HepG2 (cell line): ENCODE results near the gene PTPRM. TPM values are rescaled to one million over a fixed set of nuclear protein-coding genes. Genes with fewer than 3 reads are reported as not detected.

Experiments
- ATAC-seq: fragments of 200-7000 bp; cut with Tn5 transposase; 3 replicates; pipeline ENCODE4 v1.9.1; 2020; ENCODE audit warnings: mild to moderate bottlenecking, moderate library complexity
- BruUV-seq: library from RNA; stranded (reverse); fragments of 400-500 nt; replicated peaks from 2 replicates; lab custom pipeline; 2021; lab: Mats Ljungman, UMichigan
- CTCF ChIA-PET: fragments of 300-600 bp; formaldehyde crosslinking; extraction: SDS; loops from one replicate; lab custom pipeline; 2021; ENCODE audit warnings: low total read pairs, inconsistent platforms, low intra/inter-chr PET ratio; lab: Yijun Ruan, JAX
- POLR2A ChIA-PET: fragments of 350-600 bp; sonication (Branson Sonifier 250); formaldehyde crosslinking; loops from one replicate; lab custom pipeline; 2020; ENCODE audit warnings: antibody characterized with exemption, inconsistent platforms; lab: Yijun Ruan, JAX
- DNase-seq: peaks from one replicate; pipeline ENCODE4 v3.0.0-alpha.2; 2015; ENCODE audit warnings: low spot score
- FAIRE-seq: peaks from 3 replicates; lab custom pipeline; 2011; peaks lifted over from hg19 to GRCh38; lab: Jason Lieb, UNC
- H2AFZ ChIP-seq: one replicate; pipeline ENCODE4 v1.6.1; 2011; ENCODE audit warnings: low read length, inconsistent platforms
- H3K27ac ChIP-seq: fragments of 300-600 bp; 3 replicates; pipeline ENCODE4 v1.8.0; 2011; ENCODE audit warnings: mixed run types, mild to moderate bottlenecking, mixed read lengths, low read length, inconsistent platforms; ENCODE audit not compliant: insufficient read depth; ENCODE audit errors: extremely low read length
- H3K27me3 ChIP-seq, 2 experiments: fragments of 200-600 bp in 1 of 2; 2 replicates in 1 of 2; 3 replicates in 1 of 2; pipeline versions ENCODE4 v1.6.0 to v1.8.0; 2011; ENCODE audit warnings: low read length in 2 of 2, mild to moderate bottlenecking in 2 of 2, moderate library complexity in 2 of 2, inconsistent platforms in 1 of 2; ENCODE audit not compliant: insufficient read depth in 2 of 2, control insufficient read depth in 1 of 2
- H3K36me3 ChIP-seq, 2 experiments: fragments of 200-600 bp in 1 of 2; replicated peaks in 1 of 2; 2 replicates in 1 of 2; 3 replicates in 1 of 2; pipeline versions ENCODE4 v1.5.1 to v1.8.0; 2011; ENCODE audit warnings: low read length in 2 of 2, inconsistent platforms in 1 of 2; ENCODE audit not compliant: insufficient read depth in 2 of 2, control insufficient read depth in 1 of 2
- H3K4me1 ChIP-seq: 2 replicates; pipeline ENCODE4 v1.5.1; 2012; ENCODE audit warnings: low read length, inconsistent platforms; ENCODE audit not compliant: insufficient read depth
- H3K4me2 ChIP-seq: 2 replicates; pipeline ENCODE4 v1.6.0; 2011; ENCODE audit warnings: low read depth, low read length, inconsistent platforms
- H3K4me3 ChIP-seq, 3 experiments: fragments of 200-600 bp in 1 of 3; sonication (generic), shearing (Covaris generic) in 1 of 3; replicated peaks in 1 of 3; 2 replicates each; pipeline ENCODE4 v1.5.1; 2011 to 2016; ENCODE audit warnings: low read length in 3 of 3, inconsistent platforms in 2 of 3, low read depth in 2 of 3, mild to moderate bottlenecking in 2 of 3, control low read depth in 1 of 3, mixed read lengths in 1 of 3; ENCODE audit not compliant: insufficient read depth in 1 of 3
- H3K79me2 ChIP-seq: one replicate; pipeline ENCODE4 v1.6.1; 2011; ENCODE audit warnings: low read length, inconsistent platforms; ENCODE audit not compliant: insufficient read depth
- H3K9ac ChIP-seq: 2 replicates; pipeline ENCODE4 v1.6.0; 2011; ENCODE audit warnings: mild to moderate bottlenecking, low read depth, low read length, inconsistent platforms; ENCODE audit not compliant: insufficient read depth
- H3K9me3 ChIP-seq: 2 replicates; pipeline ENCODE4 v1.5.1; 2012; ENCODE audit warnings: mild to moderate bottlenecking, low read length
- H4K20me1 ChIP-seq: 2 replicates; pipeline ENCODE4 v1.6.0; 2011; ENCODE audit warnings: inconsistent platforms, mild to moderate bottlenecking, low read length, moderate library complexity; ENCODE audit not compliant: insufficient read depth
- WGBS: methylation state at CpG from one replicate; pipeline ENCODE4 v1.1.6; 2017; ENCODE audit warnings: low lambda C conversion rate; 5-methylcytosine and 5-hydroxymethylcytosine counted together
- in situ Hi-C: cut with HindIII; loops from 2 replicates; pipeline ENCODE4 v1.10.0; 2017; ENCODE audit warnings: low pct_unique_long_range_greater_than_20kb; ENCODE audit not compliant: extremely low pct_ligation_motif_present
- intact Hi-C: fragments of 100-400 bp; cut with micrococcal nuclease; formaldehyde crosslinking; loops from one replicate; pipeline ENCODE4 v1.10.0; 2022; ENCODE audit not compliant: unreplicated experiment
- polyA plus RNA-seq, 8 experiments: library from polyadenylated mRNA; depleted of rRNA in 3 of 8; stranded (reverse) in 7 of 8; unstranded in 1 of 8; fragments of >200 nt; fragmentation: Illumina TruSeq in 4 of 8; extraction: Trizol in 4 of 8; gene quantifications; 2 replicates each; pipeline versions ENCODE4 v1.2.1 to v1.2.3, GENCODE V29; 2011 to 2016; ENCODE audit warnings: low read depth in 4 of 8, missing spikeins in 1 of 8, mixed read lengths in 1 of 8; ENCODE audit not compliant: insufficient read depth in 1 of 8
- total RNA-seq, 5 experiments: library from RNA; depleted of rRNA; stranded (reverse); fragments of >200 nt; fragmentation: Illumina TruSeq; extraction: Trizol; gene quantifications; 2 replicates each; pipeline ENCODE4 v1.2.3, GENCODE V29; 2016; ENCODE audit warnings: low read depth in 1 of 5
- TF ChIP-seq, protein P1 (sequence below): sonication (generic); formaldehyde crosslinking; IDR thresholded peaks from 2 replicates; pipeline ENCODE4 v1.9.0; 2022; ENCODE audit warnings: low read depth, missing genetic modification reagents
- TF ChIP-seq, protein P2 (sequence below): sonication (generic); formaldehyde crosslinking; IDR thresholded peaks from 2 replicates; pipeline ENCODE4 v1.5.0; 2020; ENCODE audit warnings: mild to moderate bottlenecking, missing genetic modification reagents, borderline replicate concordance
- TF ChIP-seq, protein P3 (sequence below): sonication (generic); formaldehyde crosslinking; IDR thresholded peaks from 2 replicates; pipeline ENCODE4 v1.4.0; 2020; ENCODE audit warnings: missing genetic modification reagents, borderline replicate concordance

The PTPRM gene
- total and polyA plus RNA-seq, 2 of the 13 experiments (the other 11 are each of a cell fraction or from before 2014, with no cell fraction given) = 12.6 to 108 TPM

DNA sequence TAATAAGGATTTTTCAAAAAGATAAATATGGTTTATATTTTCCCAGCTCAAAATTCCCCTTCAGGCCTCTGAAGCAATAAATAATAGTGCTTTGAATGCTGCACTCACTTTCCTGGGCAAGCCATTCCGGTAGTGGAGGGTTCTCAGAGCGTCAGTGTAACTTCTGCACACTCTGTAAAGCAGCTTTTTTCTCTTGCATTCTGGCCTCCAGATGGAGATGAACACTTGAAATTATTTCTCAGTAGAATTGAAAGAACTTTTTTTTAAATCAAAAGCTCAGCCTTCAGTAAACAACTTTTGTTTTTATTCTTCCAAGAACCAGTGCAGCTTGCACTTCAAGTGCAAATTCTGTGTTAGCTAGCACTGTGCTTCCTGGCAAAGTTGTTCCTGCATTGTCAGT, 761.0 kb downstream of the PTPRM start:
- DNase-seq = no peak
- no peaks in the 10 kb centered on the region for H4K20me1 ChIP-seq
- 91% methylated on average over 2 of the region's 2 CpGs for WGBS
- ChIA-PET POLR2A (no interaction called here), CTCF (no interaction called here)
- intact Hi-C loops (no loop called here), in situ Hi-C loops (no loop called here)
- ATAC-seq = no peak
- no TSS peak for BruUV-seq
- no peaks in the 10 kb centered on the region for H3K9me3 ChIP-seq
- no peak for FAIRE-seq
- H2AFZ ChIP-seq = no peak overlapping the region
- no peaks in the 10 kb centered on the region; a peak in 1 of 5 replicates for H3K36me3 ChIP-seq
- no peaks in the 10 kb centered on the region for H3K27me3 ChIP-seq
- H3K27ac ChIP-seq = no peak overlapping the region
- peaks cover 13% of the 10 kb centered on the region for H3K4me1 ChIP-seq
- H3K4me3 ChIP-seq = no peak overlapping the region
- no peak overlapping the region for H3K9ac ChIP-seq
- no peaks in the 10 kb centered on the region for H3K79me2 ChIP-seq
- H3K4me2 ChIP-seq = no peak overlapping the region
- TF ChIP-seq, protein P1, sequence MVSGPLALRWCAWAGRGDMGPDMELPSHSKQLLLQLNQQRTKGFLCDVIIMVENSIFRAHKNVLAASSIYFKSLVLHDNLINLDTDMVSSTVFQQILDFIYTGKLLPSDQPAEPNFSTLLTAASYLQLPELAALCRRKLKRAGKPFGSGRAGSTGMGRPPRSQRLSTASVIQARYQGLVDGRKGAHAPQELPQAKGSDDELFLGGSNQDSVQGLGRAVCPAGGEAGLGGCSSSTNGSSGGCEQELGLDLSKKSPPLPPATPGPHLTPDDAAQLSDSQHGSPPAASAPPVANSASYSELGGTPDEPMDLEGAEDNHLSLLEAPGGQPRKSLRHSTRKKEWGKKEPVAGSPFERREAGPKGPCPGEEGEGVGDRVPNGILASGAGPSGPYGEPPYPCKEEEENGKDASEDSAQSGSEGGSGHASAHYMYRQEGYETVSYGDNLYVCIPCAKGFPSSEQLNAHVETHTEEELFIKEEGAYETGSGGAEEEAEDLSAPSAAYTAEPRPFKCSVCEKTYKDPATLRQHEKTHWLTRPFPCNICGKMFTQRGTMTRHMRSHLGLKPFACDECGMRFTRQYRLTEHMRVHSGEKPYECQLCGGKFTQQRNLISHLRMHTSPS (CRISPR knock-in tag) = no peak
- TF ChIP-seq, protein P2, sequence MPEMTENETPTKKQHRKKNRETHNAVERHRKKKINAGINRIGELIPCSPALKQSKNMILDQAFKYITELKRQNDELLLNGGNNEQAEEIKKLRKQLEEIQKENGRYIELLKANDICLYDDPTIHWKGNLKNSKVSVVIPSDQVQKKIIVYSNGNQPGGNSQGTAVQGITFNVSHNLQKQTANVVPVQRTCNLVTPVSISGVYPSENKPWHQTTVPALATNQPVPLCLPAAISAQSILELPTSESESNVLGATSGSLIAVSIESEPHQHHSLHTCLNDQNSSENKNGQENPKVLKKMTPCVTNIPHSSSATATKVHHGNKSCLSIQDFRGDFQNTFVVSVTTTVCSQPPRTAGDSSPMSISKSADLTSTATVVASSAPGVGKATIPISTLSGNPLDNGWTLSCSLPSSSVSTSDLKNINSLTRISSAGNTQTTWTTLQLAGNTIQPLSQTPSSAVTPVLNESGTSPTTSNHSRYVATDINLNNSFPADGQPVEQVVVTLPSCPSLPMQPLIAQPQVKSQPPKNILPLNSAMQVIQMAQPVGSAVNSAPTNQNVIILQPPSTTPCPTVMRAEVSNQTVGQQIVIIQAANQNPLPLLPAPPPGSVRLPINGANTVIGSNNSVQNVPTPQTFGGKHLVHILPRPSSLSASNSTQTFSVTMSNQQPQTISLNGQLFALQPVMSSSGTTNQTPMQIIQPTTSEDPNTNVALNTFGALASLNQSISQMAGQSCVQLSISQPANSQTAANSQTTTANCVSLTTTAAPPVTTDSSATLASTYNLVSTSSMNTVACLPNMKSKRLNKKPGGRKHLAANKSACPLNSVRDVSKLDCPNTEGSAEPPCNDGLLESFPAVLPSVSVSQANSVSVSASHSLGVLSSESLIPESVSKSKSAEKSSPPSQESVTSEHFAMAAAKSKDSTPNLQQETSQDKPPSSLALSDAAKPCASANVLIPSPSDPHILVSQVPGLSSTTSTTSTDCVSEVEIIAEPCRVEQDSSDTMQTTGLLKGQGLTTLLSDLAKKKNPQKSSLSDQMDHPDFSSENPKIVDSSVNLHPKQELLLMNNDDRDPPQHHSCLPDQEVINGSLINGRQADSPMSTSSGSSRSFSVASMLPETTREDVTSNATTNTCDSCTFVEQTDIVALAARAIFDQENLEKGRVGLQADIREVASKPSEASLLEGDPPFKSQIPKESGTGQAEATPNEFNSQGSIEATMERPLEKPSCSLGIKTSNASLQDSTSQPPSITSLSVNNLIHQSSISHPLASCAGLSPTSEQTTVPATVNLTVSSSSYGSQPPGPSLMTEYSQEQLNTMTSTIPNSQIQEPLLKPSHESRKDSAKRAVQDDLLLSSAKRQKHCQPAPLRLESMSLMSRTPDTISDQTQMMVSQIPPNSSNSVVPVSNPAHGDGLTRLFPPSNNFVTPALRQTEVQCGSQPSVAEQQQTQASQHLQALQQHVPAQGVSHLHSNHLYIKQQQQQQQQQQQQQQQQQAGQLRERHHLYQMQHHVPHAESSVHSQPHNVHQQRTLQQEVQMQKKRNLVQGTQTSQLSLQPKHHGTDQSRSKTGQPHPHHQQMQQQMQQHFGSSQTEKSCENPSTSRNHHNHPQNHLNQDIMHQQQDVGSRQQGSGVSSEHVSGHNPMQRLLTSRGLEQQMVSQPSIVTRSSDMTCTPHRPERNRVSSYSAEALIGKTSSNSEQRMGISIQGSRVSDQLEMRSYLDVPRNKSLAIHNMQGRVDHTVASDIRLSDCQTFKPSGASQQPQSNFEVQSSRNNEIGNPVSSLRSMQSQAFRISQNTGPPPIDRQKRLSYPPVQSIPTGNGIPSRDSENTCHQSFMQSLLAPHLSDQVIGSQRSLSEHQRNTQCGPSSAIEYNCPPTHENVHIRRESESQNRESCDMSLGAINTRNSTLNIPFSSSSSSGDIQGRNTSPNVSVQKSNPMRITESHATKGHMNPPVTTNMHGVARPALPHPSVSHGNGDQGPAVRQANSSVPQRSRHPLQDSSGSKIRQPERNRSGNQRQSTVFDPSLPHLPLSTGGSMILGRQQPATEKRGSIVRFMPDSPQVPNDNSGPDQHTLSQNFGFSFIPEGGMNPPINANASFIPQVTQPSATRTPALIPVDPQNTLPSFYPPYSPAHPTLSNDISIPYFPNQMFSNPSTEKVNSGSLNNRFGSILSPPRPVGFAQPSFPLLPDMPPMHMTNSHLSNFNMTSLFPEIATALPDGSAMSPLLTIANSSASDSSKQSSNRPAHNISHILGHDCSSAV (CRISPR knock-in tag) = no peak
- TF ChIP-seq, protein P3, sequence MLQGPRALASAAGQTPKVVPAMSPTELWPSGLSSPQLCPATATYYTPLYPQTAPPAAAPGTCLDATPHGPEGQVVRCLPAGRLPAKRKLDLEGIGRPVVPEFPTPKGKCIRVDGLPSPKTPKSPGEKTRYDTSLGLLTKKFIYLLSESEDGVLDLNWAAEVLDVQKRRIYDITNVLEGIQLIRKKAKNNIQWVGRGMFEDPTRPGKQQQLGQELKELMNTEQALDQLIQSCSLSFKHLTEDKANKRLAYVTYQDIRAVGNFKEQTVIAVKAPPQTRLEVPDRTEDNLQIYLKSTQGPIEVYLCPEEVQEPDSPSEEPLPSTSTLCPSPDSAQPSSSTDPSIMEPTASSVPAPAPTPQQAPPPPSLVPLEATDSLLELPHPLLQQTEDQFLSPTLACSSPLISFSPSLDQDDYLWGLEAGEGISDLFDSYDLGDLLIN (CRISPR knock-in tag) = no peak
